DOHH2 (cell line): ENCODE data around the gene PIP4K2A.

Experiments
- H3F3A ChIP-seq: fragments of 200-600 bp; sonication (generic), shearing (Covaris generic); 2 replicates; pipeline ENCODE4 v1.6.0; 2016; ENCODE audit warnings: antibody characterized with exemption, mild to moderate bottlenecking; ENCODE audit not compliant: control insufficient read depth, insufficient read depth
- H3K27ac ChIP-seq: fragments of 200-600 bp; sonication (generic); 2 replicates; pipeline ENCODE4 v1.5.1; 2014; ENCODE audit warnings: low read depth, mild to moderate bottlenecking, low read length, moderate library complexity
- H3K27me3 ChIP-seq: fragments of 200-600 bp; sonication (generic); 2 replicates; pipeline ENCODE4 v1.6.1; 2014; ENCODE audit warnings: mild to moderate bottlenecking, low read length, mixed read lengths; ENCODE audit not compliant: control insufficient read depth
- H3K36me3 ChIP-seq: fragments of 200-600 bp; sonication (generic); 2 replicates; pipeline ENCODE4 v1.6.1; 2014; ENCODE audit warnings: mild to moderate bottlenecking, low read length, moderate library complexity, mixed read lengths; ENCODE audit not compliant: control insufficient read depth
- H3K4me1 ChIP-seq: fragments of 200-600 bp; sonication (generic); 2 replicates; pipeline ENCODE4 v1.6.1; 2014; ENCODE audit warnings: mild to moderate bottlenecking, low read length, mixed read lengths; ENCODE audit not compliant: control insufficient read depth
- H3K4me2 ChIP-seq: fragments of 200-600 bp; sonication (generic); 2 replicates; pipeline ENCODE4 v1.6.0; 2014; ENCODE audit warnings: mild to moderate bottlenecking, low read length, moderate library complexity
- H3K4me3 ChIP-seq: fragments of 200-600 bp; sonication (generic); 2 replicates; pipeline ENCODE4 v1.5.1; 2014; ENCODE audit warnings: mild to moderate bottlenecking, low read length, mixed read lengths
- H3K79me2 ChIP-seq: fragments of 200-600 bp; sonication (generic); 2 replicates; pipeline ENCODE4 v1.6.1; 2014; ENCODE audit warnings: mild to moderate bottlenecking, low read length, mixed read lengths; ENCODE audit not compliant: control insufficient read depth
- H3K9me2 ChIP-seq: fragments of 200-600 bp; sonication (generic); replicated peaks from 2 replicates; pipeline ENCODE4 v1.6.1; 2014; ENCODE audit warnings: mild to moderate bottlenecking, low read length, mixed read lengths; ENCODE audit not compliant: control insufficient read depth
- H3K9me3 ChIP-seq: fragments of 200-600 bp; sonication (generic); 2 replicates; pipeline ENCODE4 v1.6.1; 2014; ENCODE audit warnings: antibody characterized with exemption, low read length, mixed read lengths; ENCODE audit not compliant: control insufficient read depth, insufficient read depth
- H4K20me1 ChIP-seq: fragments of 200-600 bp; sonication (generic); 2 replicates; pipeline ENCODE4 v1.6.0; 2014; ENCODE audit warnings: low read depth, mild to moderate bottlenecking, antibody characterized with exemption, low read length, moderate library complexity; ENCODE audit not compliant: control insufficient read depth, insufficient read depth
- EZH2phosphoT487 ChIP-seq: fragments of 200-600 bp; sonication (generic); IDR thresholded peaks from 2 replicates; pipeline ENCODE4 v1.6.1; 2017; ENCODE audit warnings: borderline replicate concordance, mild to moderate bottlenecking, antibody characterized with exemption, low read length, moderate library complexity, mixed read lengths
- TF ChIP-seq, protein P1 (sequence below): fragments of 200-600 bp; sonication (generic); IDR thresholded peaks from one replicate; pipeline ENCODE4 v1.5.1; 2014; ENCODE audit warnings: antibody characterized with exemption, mild to moderate bottlenecking, low read depth, low read length; ENCODE audit not compliant: poor library complexity, severe bottlenecking

The PIP4K2A gene

DNA sequence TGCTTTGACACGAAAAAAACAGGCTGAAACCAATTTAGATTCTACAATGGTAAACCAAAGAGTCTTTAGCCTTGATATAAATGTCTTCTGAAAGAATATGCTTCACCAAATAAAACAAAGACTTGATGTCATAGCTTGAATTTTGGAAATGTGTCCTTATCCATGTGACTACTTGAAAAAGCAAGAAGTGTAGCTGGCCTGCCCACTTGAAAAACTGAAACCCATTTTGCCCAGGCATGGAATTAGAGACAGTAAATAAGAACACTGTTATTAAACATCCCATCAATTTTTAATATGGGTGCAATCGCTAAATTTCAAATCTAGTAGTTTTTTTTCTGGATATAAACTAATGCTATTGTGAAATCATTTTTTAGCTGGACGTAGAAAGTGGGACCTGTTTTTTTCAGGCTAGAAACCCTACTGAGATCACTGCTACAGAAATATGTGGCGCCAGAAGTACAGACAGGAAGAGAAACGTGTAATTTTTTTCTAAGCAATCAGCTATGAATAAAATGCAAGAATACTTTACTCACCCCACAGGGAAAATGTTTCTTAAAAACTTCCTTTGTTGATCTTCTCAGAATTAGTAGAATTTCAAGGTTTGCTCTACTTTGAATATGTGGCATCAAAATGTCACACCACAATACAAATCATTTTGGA, 56.7 kb downstream of the PIP4K2A start:
- no peak overlapping the region for H3K4me3 ChIP-seq
- H3K4me1 ChIP-seq: peaks cover 27% of the 10 kb centered on the region
- no peaks in the 10 kb centered on the region; the same call in 1 of the 2 replicates for H3F3A ChIP-seq
- no peaks in the 10 kb centered on the region for H3K27me3 ChIP-seq
- peaks cover 71% of the 10 kb centered on the region for H3K79me2 ChIP-seq
- peaks cover 10% of the 10 kb centered on the region; the same call in 1 of the 2 replicates for H4K20me1 ChIP-seq
- TF ChIP-seq EZH2phosphoT487: no peak
- TF ChIP-seq, protein P1, sequence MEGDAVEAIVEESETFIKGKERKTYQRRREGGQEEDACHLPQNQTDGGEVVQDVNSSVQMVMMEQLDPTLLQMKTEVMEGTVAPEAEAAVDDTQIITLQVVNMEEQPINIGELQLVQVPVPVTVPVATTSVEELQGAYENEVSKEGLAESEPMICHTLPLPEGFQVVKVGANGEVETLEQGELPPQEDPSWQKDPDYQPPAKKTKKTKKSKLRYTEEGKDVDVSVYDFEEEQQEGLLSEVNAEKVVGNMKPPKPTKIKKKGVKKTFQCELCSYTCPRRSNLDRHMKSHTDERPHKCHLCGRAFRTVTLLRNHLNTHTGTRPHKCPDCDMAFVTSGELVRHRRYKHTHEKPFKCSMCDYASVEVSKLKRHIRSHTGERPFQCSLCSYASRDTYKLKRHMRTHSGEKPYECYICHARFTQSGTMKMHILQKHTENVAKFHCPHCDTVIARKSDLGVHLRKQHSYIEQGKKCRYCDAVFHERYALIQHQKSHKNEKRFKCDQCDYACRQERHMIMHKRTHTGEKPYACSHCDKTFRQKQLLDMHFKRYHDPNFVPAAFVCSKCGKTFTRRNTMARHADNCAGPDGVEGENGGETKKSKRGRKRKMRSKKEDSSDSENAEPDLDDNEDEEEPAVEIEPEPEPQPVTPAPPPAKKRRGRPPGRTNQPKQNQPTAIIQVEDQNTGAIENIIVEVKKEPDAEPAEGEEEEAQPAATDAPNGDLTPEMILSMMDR: no peak
- H3K9me3 ChIP-seq: no peaks in the 10 kb centered on the region
- no peak overlapping the region for H3K27ac ChIP-seq
- no peak overlapping the region for H3K4me2 ChIP-seq
- H3K36me3 ChIP-seq: no peaks in the 10 kb centered on the region
- H3K9me2 ChIP-seq: no peaks in the 10 kb centered on the region

DNA sequence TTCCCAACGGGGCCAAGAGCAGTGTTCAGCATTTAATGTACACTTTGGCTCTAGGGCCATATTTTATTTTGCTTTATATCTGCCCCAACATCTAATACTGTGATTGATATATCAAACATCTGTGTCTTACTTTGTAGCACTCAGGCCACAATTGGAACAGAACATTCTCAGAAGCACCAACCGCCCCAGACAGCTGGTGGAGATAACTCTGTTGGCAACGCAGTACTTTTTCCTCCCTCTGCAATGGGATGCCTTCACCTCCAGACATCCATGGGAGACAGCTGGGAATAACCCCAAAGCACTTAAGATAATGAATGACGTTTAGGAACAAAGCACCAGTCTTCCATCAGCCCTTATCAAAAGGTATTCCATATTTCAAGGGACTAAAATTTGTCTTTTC, 57.4 kb downstream of the PIP4K2A start:
- no peak overlapping the region for H3K27ac ChIP-seq
- H3K36me3 ChIP-seq: no peaks in the 10 kb centered on the region
- peaks cover 69% of the 10 kb centered on the region for H3K79me2 ChIP-seq
- no peaks in the 10 kb centered on the region for H3K9me2 ChIP-seq
- H3F3A ChIP-seq: no peaks in the 10 kb centered on the region; the same call in 1 of the 2 replicates
- no peaks in the 10 kb centered on the region for H3K27me3 ChIP-seq
- no peak overlapping the region for H3K4me2 ChIP-seq
- no peaks in the 10 kb centered on the region for H3K9me3 ChIP-seq
- H3K4me3 ChIP-seq: no peak overlapping the region
- TF ChIP-seq EZH2phosphoT487: no peak
- TF ChIP-seq, protein P1: no peak
- peaks cover 33% of the 10 kb centered on the region for H3K4me1 ChIP-seq
- H4K20me1 ChIP-seq: peaks cover 5% of the 10 kb centered on the region; the same call in 1 of the 2 replicates

DNA sequence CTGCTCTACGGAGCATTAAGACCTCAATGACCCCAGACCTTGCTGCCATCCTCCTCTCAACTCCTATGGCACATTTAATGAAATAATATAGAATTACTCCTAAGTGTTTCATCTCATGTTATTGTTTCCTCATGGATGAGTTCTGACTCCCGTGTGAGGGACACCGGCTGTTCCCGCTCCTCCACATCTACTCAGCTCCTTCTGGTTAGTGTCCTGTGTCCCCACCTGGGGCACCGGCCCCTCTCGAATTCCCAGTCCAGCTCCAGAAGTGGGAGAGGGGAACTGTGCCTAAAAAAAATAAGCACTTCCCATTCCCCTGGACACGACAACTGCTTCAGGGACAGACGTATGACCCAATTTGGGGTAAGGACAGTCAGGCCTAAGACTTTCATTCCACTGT, 58.3 kb downstream of the PIP4K2A start:
- Histone ChIP-seq H3F3A (no peaks in the 10 kb centered on the region), H3K9me2 (no peaks in the 10 kb centered on the region), H3K4me1 (peaks cover 40% of the 10 kb centered on the region), H3K79me2 (peaks cover 63% of the 10 kb centered on the region), H3K4me3 (no peak overlapping the region), H3K36me3 (no peaks in the 10 kb centered on the region), H3K27ac (no peak overlapping the region), H4K20me1 (peaks cover 9% of the 10 kb centered on the region; the same call in 1 of the 2 replicates), H3K27me3 (no peaks in the 10 kb centered on the region), H3K9me3 (no peaks in the 10 kb centered on the region), H3K4me2 (no peak overlapping the region)
- TF ChIP-seq, protein P1: no peak
- TF ChIP-seq EZH2phosphoT487: no peak
